Measurements from ENCODE around the gene ZNF672.
"Not testable (repeated sequence)": the region's sequence is repeated elsewhere in the genome, so short reads cannot be mapped to it uniquely, and the experiment has no call there.

Gene ZNF672

GRCh38 chr1:248812736-248813425 lies 25.1 kb upstream of the ZNF672 start:
- DNase-seq (ENCODE audit: low spot score): no peak

- DNase-seq (ENCODE audit: low spot score): no peak
Measured at GRCh38 chr1:248813546-248813945, 24.5 kb upstream of the ZNF672 start.

GRCh38 chr1:248814351-248814750 lies 23.7 kb upstream of the ZNF672 start:
- DNase-seq (ENCODE audit: low spot score): no peak

- no peak for DNase-seq (ENCODE audit: low spot score)
Measured at GRCh38 chr1:248815407-248816034, 22.5 kb upstream of the ZNF672 start.

- DNase-seq (ENCODE audit: low spot score): no peak
Measured at GRCh38 chr1:248816042-248816851, 21.8 kb upstream of the ZNF672 start.

- DNase-seq (ENCODE audit: low spot score): no peak
Measured at GRCh38 chr1:248817065-248817464, 21.0 kb upstream of the ZNF672 start.

GRCh38 chr1:248818505-248819374 lies 19.3 kb upstream of the ZNF672 start:
- no peak for DNase-seq (ENCODE audit: low spot score)

GRCh38 chr1:248820041-248820585 lies 17.9 kb upstream of the ZNF672 start:
- no peak for DNase-seq (ENCODE audit: low spot score)

- no peak for DNase-seq (ENCODE audit: low spot score)
Measured at GRCh38 chr1:248821101-248821500, 16.9 kb upstream of the ZNF672 start.

GRCh38 chr1:248821641-248822040 lies 16.4 kb upstream of the ZNF672 start:
- DNase-seq (ENCODE audit: low spot score): no peak

GRCh38 chr1:248822148-248823032 lies 15.6 kb upstream of the ZNF672 start:
- DNase-seq (ENCODE audit: low spot score): no peak

GRCh38 chr1:248823517-248824001 lies 14.5 kb upstream of the ZNF672 start:
- DNase-seq (ENCODE audit: low spot score): no peak

- DNase-seq (ENCODE audit: low spot score): no peak
Measured at GRCh38 chr1:248824301-248824700, 13.7 kb upstream of the ZNF672 start.

GRCh38 chr1:248824701-248825100 lies 13.3 kb upstream of the ZNF672 start:
- DNase-seq (ENCODE audit: low spot score): no peak

GRCh38 chr1:248825136-248825535 lies 12.9 kb upstream of the ZNF672 start:
- DNase-seq (ENCODE audit: low spot score): no peak

- no peak for DNase-seq (ENCODE audit: low spot score)
Measured at GRCh38 chr1:248825573-248825908, 12.5 kb upstream of the ZNF672 start.

- peak; percentile 96 for DNase-seq (ENCODE audit: low spot score)
Measured at GRCh38 chr1:248825909-248826760, 11.9 kb upstream of the ZNF672 start, which contains the start of gene SH3BP5L. Gene SH3BP5L (minus strand): TSS chr1:248825915. CDS start chr1:248824935, 980 bp downstream.

- peak; percentile 81 for DNase-seq (ENCODE audit: low spot score)
Measured at GRCh38 chr1:248828845-248829244, 9.2 kb upstream of the ZNF672 start.

GRCh38 chr1:248830718-248831017 lies 7.4 kb upstream of the ZNF672 start:
- DNase-seq (ENCODE audit: low spot score): not testable (repeated sequence)

- no peak for DNase-seq (ENCODE audit: low spot score)
Measured at GRCh38 chr1:248831842-248832241, 6.2 kb upstream of the ZNF672 start.
